NCI-H1694 treated with DMSO at 0.1 percent for 48 hours (cell line): ENCODE measurements around the gene RSRC1.
A peak's percentile ranks its signal among the peaks of the same experiment; 100 is the strongest.
"Not testable (repeated sequence)": the region's sequence is repeated elsewhere in the genome, so short reads cannot be mapped to it uniquely, and the experiment has no call there.

Experiments
- DNase-seq: peaks from one replicate; lab custom pipeline; 2025; lab: John Stamatoyannopoulos, UW

RSRC1 gene

DNA sequence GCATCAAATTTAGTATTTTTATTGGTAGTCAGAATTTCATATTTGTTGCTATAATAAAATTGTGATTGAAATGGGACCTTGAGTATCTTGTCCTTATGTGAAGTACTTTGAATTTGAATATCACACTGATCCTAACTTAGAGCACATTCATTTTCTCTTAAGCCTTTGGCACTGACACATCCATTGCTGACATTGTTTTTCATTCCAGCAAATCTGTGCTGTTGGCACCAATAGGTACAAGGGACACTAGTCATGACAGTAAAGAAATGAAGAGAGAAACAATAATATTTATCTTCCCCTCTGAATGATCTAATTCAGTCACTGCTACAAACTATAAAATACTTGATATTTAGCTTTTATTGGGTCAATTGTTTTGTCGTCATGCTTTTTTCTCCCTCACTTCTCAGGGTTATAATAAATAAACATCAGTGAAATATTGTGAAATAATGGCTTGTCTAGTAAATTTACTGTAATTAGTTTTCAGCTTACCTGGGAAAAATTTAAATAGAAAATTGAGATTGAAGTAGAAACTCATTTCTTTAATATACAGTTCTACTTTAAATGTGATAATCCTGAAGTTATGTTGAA, 294.3 kb downstream of the RSRC1 start:
- DNase-seq, result no peak

DNA sequence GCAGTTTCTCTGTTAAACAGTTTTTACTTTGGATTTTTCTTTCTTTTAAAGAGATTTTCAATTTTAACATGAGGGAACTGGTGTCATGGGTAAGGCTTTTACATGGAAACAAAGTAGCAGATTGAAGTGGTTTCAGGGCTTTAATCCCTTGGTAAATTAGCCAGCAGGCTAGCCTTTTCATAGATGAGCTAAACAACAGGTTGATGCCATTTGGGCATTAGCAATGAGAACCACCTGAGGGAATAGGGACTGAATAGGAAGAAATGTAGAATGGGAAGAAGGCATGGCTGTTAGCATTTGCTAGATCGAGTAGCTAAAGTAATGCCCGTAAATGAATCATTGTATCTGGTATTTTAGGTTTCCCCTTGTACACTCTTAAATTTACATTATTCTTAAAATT, 295.6 kb downstream of the RSRC1 start:
- DNase-seq, result no peak

DNA sequence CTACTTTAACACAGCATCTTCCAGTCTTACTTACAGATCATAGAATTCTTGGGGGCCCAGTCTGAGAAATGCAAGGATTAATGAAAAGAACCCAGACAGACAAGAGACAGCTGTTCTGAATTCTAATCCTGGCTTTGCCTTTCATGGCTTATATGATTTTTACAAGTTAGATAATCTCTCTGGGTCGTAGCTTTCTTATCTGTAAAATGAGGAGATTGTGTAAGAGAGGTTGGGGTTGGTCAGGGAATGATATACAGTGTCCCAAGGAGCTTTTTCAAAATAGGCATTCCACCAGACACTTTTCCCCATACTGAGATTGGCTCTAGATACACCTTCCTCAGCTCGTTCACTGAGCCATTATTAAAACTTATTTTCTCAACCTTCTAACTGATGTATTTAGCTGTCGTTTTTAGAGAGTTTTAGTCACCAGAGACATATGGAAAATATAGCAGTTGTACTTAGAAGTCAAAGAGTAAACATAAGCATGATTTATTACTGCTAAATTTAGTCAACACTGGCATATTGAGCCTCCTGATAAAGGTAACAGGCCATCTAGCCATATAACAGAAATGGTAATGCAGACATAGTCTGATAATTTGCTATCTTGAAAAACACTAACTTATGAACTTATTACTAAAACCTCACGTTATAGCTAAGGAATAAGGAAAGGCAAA, 298.1 kb downstream of the RSRC1 start:
- peak; percentile 15 for DNase-seq

DNA sequence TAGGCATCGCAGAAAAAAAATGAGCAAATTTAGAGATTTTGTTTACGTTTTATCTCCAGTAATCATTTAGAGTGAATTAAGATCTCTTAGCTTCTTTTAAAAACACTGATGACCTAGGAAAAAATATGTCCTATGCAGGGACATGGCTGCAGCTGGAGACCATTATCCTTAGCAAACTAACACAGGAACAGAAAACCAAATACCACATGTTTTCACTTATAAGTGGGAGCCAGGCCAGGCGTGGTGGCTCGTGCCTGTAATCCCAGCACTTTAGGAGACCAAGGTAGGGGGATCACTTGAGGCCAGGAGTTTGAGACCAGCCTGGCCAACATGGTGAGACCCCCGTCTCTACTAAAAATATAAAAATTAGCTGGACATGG, 298.6 kb downstream of the RSRC1 start:
- DNase-seq, result not testable (repeated sequence)

DNA sequence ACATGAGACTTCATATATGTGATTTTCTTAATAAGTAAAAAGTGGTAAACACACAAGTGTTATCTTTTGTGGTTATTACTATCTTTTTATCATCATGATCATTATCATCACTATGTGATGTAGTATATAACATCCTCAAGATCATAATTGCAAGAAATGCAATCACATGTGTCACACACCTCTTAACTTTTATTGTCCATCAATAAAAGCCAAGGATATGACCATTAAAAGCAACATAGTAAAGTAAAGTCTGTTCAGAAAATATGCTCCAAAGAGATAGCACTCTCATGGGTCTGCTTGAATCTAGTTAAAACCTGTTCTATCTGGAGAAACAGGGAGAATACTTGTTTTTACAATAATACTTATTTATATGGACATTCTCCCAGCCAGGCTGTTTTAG, 308.1 kb downstream of the RSRC1 start:
- no peak for DNase-seq

DNA sequence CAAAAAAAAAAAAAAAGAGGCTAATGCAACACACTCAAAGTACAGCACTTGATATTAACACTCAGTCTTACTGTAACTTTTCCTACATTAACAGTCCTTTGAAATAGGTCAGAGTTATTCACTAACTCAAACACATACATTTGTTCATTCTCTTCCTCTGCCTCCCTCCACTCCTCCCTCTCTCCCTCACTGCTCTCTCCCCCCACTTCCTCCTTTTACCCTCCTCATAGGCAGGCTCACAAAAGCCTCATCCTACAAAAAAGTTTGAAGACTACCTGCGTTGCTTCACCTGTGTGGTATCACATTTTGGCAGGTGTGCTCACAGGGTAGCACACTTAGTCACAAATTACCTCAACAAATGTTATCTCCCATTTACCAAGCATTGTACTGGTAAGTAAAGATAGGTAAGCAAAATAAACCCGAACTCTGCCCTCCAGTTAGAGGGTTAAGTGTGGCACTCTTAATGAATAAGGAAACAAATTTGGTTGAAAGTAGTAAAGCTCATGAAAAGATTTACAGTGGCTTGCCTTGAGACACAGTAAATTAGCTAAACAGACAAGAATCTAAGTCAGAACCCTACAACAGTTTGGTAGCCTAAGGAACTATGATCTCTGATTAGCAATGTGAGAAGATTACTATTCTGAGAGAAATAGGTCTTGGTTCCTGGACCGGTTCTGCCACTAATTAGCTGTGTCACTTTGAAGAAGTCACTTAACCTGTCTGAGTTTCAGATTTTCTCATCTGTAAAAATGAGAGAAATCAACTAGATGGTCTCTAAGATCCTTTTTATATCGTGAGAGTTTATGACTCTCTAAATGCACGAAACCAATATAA, 310.1 kb downstream of the RSRC1 start:
- no peak for DNase-seq

DNA sequence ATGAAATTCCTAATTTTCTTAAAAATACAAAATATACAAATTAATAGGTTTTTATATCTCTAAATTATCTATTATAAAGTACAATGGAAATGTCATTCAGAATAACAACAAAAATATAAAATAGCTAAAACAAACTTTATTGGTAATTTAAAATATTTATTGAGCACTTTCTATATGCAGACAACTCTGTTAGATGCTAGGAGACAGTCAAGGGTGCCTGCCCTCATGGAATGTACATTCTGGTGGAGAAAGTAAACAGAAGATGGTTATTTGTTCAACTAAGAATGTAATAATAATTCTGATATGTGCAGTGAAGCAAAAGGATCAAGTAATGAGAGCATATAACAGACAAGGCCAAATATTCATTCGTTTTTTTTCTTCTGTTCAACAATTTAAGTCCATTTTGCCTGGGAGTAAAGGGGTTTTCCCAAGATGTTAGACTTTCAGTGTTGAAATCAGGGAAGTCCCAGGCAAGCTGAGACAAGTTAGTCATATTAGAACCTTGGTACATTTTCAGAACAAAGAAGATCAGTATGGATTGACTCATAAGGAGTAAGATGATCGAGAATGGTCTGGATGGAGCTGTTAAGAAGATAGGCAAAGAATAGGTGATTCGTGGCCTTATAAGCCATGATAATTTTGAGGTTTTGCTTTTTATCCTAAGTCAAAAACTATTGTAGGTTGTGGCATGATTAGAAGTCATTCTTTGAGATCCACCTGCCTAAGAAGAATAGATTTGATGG, 310.9 kb downstream of the RSRC1 start:
- no peak for DNase-seq

DNA sequence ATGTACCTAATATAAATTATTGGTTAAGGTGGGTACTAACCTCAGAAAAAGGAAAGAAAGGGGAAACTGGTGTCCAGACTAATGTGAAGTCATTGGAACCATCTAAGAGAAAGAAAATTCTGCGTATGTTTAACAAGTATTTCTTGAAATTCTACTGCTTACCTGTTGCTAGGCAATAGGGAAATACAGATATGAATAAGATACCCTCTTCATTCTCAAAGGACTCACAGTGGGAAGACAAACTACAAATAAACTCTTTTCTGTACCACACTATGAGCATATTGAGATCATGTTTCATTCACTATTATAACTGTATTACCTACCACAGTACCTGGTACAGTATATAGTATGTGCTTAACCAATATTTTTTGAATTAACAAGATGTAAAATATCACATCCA, 320.6 kb downstream of the RSRC1 start:
- no peak for DNase-seq

DNA sequence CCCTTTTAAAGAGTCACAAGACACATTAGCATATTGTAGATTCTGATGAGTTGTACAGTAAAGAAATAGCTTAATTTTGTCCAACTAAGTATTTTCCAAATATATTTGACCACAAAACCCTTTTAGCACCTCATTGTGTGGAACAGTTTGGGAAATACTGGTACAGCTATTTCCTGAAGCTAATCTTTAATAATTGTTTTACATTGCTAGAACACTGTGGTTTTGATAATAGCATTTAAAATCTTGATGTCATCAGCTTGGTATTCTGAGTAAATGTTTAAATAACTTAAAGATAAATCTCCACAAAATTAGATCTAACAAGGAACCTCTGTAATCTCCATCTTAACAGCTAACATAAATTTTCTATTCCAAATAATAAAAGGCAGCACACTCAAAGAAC, 321.1 kb downstream of the RSRC1 start:
- no peak for DNase-seq

DNA sequence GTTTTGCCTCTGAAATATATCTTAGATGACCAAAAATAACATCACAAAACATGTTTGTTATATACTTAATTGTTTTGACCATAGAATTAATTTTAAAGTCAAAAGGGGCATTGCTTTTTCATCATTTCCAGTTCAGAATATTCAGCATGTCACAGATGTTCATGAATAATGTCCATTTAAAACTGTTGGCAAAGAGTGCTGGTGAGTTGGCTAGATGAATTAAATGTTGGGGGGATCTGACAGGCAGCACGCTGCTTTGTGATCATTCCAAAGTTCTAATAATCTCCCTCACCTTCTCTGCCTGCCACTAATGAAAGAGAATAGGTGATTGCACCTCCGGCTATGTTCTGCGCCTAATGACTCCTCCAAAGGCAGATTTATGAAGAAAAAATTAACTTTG, 321.9 kb downstream of the RSRC1 start:
- DNase-seq, result no peak

DNA sequence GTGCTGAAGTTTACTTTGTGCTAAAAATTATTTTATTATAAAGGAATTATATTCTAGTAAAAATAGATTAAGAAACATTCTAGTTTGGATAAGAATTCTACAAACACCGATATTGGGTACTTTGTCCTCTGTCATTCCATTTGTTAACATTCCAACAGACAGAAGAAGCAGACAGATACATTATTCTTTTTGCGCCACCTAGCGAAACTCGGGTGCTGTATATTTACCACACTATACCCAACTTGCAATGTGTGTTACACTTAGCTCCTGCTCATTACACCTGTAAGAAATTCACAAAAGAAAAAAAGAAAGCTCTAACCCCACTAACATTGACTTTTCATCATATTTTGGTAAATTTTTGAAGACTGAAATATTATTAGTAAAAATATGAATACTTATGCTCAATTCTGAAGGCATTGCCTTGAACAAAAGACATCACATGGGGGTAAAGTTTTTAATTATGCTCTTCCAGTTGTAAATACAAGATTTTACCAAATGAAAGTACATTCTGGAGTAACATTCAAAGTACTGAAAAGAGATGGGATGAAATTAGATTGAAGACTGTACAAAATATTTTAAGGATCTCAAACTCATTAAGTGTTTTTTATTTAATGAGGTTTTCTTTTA, 324.6 kb downstream of the RSRC1 start:
- DNase-seq, result peak; percentile 64

DNA sequence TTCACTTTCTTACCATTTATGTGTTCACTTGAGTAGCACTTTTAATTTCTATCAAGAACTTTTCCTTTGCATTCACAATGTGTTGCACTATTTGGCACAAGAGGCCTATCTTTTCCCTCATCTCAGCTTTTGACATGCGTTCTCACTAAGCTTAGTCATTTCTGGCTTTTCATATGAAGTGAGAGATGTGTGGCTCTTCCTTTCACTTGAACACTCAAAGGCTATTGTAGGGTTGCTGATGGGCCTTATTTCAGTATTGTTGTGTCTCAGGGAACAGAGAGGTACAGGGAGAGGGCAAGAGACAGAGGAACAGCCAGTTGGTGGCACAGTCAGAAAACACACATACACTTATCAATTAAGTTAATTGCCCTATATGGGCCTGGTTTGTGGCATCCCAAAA, 333.7 kb downstream of the RSRC1 start:
- no peak for DNase-seq

DNA sequence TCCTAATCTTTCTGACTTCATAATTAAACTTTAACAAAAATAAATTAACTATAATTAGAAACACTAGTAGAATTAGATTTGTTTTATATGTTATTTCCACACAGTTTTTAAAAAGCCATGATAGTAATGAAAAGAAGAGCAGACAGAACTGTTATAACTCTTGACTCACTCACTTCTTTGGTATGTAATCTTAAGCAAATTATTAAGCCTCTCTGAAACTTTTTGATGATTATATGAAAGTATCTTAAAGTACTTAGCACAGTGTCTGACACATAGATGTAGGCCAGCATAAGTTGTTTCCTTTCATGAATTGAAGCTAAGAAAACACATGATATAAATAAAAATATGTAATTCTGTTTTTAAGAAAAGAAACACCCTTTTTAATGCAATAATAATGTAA, 337.5 kb downstream of the RSRC1 start:
- no peak for DNase-seq

DNA sequence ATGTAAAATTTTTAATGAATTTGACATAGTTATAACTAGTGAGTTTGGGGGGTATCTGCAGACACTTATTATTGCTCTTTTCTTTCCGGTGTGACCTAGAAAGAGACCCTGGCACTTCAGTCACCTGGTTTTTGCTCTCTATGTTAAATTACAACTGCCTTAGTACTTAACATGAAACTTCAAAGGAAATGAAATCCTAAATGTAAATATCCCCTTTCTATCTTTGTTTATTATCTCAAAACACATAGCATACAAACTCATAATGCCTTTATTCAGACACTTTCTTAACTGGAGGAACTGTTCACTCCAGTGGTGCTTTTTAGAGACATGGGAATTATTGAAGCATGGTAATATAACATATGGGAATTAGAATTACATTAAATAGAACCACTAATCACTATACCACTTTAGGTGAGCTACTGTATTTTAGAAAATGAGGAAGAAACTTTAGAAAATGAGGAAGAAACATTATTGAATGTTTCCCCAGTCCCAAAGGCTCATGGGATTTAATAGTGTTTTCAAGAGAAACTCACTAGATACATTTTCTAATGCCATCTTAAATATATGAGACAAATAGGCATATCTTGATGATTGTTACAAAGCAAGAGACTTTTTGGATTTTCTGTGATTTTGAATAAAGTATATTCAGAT, 341.6 kb downstream of the RSRC1 start:
- no peak for DNase-seq

DNA sequence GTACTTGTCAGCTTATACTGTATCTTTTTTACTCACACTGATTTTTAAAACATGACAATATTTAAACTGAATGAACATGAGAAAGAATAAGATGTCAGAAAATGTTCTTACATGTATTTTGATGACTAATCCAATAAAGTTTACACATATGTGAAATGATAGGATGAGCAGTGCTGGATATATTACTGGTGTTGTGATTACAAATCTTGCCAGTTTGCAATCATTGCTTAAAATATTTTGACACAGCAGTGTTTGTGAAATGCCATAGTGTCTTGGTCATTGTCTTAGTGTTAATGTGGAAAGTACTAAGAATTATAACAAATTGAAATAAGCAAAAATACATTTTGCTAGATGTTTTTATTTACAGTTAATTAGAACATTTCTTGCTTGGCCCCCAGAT, 342.4 kb downstream of the RSRC1 start:
- no peak for DNase-seq

DNA sequence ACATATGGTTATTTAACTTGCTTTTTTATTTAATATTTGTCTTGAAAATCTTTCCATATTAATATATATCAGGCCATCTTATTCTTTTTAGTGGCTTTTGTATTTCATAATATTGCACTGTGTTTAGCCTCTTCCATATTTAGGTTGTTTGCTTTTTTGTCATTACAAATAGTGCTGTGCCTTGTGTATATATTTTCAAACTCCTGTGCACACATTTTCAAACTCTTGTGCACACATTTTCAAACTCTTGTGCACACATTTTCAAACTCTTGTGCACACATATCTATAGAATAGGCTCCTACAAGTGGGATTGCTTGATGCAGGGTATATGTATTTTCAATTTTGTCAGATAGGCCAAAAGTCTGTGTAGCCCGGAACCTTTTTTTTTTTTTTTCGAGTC, 343.1 kb downstream of the RSRC1 start:
- DNase-seq, result no peak

DNA sequence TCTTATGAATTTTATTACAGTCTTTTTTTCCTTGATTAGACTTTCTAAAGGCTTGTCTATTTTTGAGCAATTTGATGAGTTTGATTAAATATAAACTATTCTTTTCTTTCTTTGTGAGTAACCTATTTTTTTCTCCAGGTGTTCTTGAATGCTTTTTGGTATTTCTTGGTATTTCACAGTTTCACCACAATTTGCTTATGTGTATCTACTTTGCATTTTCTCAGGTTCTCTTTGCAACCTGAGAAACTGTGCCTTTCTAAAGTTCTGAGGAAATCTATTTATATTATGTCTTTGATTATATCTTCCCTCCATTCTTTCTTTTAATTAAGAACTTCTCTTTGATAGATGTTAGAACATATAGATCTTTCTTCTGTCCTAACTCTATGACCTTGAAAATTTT, 344.0 kb downstream of the RSRC1 start:
- DNase-seq, result no peak

DNA sequence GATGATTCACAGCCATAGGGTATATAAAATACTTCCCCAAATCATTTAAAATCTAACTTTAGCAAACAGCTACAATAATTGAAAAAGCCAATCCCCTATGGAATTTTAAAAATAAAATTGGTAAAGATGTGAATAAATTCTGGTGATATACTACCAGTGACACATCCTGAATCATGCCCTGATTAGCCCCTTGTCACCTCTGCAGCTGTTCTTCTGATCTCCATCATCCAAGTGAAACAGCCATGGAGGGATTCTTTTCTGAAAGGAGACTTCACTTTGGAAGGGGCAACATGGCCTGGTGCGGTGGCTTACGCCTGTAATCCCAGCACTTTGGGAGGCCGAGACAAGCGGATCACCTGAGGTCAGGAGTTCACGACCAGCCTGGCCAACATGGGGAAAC, 345.5 kb downstream of the RSRC1 start:
- DNase-seq, result no peak

DNA sequence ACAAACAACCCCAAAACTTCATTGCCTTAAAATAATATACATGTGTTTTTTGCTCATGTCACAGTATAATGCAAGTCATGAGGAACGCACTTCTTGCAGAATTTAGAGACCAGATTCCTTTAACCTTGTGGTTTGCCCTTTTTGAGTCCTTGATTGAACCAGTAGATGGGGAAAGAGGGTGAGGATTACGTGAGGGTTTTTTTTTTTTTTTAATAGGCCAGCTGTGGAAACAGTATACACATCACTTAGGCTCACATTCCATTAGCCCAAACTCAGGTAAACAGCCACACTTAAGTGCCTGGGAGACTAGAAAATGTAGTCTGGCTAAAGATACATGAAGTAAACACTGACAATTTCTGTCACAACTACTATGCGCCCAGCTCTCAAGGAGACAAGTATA, 346.2 kb downstream of the RSRC1 start:
- no peak for DNase-seq

DNA sequence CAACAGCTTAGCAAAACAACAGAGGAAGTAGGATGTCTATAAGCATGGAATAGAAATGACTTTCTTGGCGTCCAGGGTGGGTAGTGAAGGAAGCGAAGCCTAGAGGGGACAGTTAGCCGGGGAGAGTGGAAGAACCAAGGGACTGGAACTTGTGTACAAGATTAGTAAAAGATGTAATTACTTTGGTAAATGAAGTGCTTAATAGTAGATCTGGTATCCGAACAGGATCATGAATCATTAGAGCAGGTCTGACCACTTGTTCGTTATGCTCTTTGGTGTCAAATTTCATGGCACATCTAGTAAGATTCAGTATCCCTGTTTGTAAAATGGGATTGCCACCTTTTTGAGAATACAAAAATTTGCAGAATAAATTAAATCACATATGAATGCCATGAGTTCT, 348.6 kb downstream of the RSRC1 start:
- no peak for DNase-seq

DNA sequence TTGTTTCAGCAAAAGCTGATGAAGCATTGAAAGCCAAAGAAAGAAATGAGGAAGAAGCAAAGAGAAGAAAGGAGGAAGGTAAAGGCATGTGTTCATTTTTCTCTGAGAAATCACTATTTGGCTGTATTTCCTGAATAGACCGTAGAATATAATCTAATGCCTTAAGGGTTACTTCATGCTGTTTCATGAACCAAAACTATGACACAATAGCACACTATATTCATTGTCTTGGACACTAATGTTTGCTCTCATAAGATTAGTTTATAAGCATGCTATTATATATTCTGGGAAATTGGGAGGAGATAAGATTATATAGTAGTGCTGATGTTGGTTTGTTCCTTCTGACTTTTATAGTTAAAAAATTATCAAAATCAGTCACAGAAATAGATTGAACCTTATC, 351.0 kb downstream of the RSRC1 start:
- no peak for DNase-seq

DNA sequence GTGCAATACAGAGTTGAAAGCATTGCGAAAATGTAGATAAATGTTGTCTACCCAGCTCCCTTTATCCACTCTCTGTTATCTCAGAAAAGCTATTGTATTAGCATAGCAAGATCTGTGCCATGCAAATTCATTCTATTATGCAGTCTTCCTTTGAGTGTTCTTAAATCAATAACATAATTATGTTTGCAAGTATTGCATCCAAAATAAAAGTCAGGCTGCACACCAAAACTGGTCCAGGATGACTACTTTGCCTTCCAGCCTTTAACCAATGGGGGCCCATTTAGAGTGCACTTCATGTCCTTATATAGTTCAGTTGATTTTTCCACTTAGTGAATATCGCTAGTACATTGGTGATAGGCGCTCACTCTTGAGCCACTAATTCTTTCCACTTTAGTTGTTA, 353.7 kb downstream of the RSRC1 start:
- DNase-seq, result no peak
